Activated naive CD8-positive, alpha-beta T cell treated with anti-CD3 and anti-CD28 coated beads, Interleukin-2, amount 50 U/mL, for 24 hours (primary cell): ENCODE results near the gene OR6T1.

Source experiments
- ATAC-seq: fragments of 150-1000 bp; cut with Tn5 transposase; one replicate; pipeline ENCODE4 v1.10.0; 2021
- DNase-seq: peaks from one replicate; pipeline ENCODE4 v3.0.0; 2021
- H3K27ac Mint-ChIP-seq: one replicate; pipeline ENCODE4 v1.8.0; 2021; ENCODE audit warnings: mild to moderate bottlenecking, mixed read lengths
- H3K27me3 Mint-ChIP-seq: one replicate; pipeline ENCODE4 v1.8.0; 2021; ENCODE audit warnings: mixed read lengths
- H3K36me3 Mint-ChIP-seq: one replicate; pipeline ENCODE4 v1.8.0; 2021; ENCODE audit warnings: low read depth, mixed read lengths
- H3K4me1 Mint-ChIP-seq: one replicate; pipeline ENCODE4 v1.8.0; 2021; ENCODE audit warnings: mixed read lengths
- H3K4me3 Mint-ChIP-seq: one replicate; pipeline ENCODE4 v1.8.0; 2021; ENCODE audit warnings: mild to moderate bottlenecking, moderate library complexity, mixed read lengths
- H3K9me3 Mint-ChIP-seq: one replicate; pipeline ENCODE4 v1.8.0; 2021; ENCODE audit warnings: mixed read lengths

Gene OR6T1, protein sequence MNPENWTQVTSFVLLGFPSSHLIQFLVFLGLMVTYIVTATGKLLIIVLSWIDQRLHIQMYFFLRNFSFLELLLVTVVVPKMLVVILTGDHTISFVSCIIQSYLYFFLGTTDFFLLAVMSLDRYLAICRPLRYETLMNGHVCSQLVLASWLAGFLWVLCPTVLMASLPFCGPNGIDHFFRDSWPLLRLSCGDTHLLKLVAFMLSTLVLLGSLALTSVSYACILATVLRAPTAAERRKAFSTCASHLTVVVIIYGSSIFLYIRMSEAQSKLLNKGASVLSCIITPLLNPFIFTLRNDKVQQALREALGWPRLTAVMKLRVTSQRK

DNA sequence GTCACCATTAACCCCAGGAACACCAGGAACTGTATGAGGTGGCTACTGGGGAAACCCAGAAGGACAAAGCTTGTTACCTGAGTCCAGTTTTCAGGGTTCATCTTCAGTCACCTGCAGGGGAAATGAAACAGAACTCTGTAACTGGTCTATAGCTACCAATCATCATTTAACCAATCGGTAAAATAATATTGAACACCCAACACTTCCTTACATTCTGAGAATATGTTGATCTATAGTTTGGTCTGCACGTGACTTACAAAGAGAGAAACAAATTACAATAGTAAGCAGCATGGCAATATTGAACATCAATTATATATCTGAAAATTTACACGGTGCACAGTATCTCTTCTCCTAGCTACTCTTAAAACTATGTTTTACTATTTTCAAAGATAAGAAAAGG, at the start of gene OR6T1:
Gene OR6T1, minus strand, starts transcription at position 101 of the 400 bp plus-strand sequence. Its CDS starts 0 bp downstream, at position 101.
- ATAC-seq (no peak), DNase-seq (no peak)
- Mint-ChIP-seq H3K27me3 (peaks cover 10% of the 10 kb centered on the region), H3K36me3 (no peaks in the 10 kb centered on the region), H3K9me3 (no peaks in the 10 kb centered on the region), H3K27ac (no peak within 1 kb of the TSS), H3K4me1 (no peaks in the 10 kb centered on the region), H3K4me3 (no peak within 1 kb of the TSS)

DNA sequence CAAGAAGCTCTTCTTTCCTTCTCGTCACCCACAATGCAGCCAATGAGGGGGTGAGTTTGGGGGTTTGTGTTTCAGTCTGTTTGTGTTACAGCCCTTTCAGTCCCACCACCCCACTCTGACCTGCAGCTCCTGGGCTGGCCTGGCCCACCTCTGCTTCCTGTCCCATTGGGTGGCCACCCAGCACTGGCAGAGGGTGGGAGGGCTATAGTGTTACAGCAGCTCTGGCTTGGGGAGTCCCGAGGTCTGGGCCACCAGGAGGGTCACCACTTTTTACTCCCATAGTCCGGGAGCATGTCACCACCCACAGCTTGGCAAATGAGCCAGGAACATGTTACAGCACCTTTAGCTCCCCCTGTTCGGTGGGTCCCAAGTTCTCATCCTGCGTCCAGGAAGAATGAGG, 35.7 kb upstream of the OR6T1 start:
- H3K27ac Mint-ChIP-seq = no peak overlapping the region
- ATAC-seq (no peak), DNase-seq (no peak)
- no peaks in the 10 kb centered on the region for H3K9me3 Mint-ChIP-seq
- H3K4me1 Mint-ChIP-seq = no peaks in the 10 kb centered on the region
- H3K36me3 Mint-ChIP-seq = no peaks in the 10 kb centered on the region
- no peak overlapping the region for H3K4me3 Mint-ChIP-seq
- no peaks in the 10 kb centered on the region for H3K27me3 Mint-ChIP-seq

DNA sequence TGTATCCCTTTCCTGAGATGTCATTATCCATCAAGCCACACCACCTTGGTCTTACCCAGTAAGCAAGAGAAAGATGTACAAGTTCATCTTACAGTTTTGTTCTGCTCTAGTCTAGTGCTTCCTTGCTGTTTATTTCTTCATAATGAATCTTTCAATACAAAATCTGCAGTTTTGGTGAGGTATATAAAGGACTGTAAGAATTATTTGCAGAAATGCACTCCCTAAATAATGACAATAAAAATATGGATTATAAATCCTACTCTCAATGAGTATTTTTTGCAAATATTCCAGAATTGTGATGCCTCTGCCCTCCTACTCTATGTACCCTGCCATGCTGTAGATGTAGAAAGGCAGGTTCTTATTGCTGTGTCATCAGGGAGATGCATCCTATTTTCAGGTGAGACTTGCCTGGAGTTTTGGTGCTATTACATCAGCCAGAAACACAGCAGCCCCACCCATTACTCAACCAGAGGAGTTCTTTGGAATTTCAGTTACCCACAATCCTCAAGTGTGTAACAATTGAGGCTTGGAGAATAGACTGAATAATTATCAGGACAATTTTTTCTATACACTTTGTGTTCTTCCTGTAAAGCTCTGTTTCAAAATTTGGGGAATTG, 34.2 kb upstream of the OR6T1 start, which contains the start of gene OR10S1:
Gene OR10S1, minus strand, starts transcription at position 51 of the 617 bp plus-strand sequence. CDS start 117 bp downstream, outside the sequence.
- ATAC-seq = no peak
- H3K9me3 Mint-ChIP-seq = no peaks in the 10 kb centered on the region
- no peaks in the 10 kb centered on the region for H3K27me3 Mint-ChIP-seq
- no peak within 1 kb of the TSS for H3K4me3 Mint-ChIP-seq
- no peaks in the 10 kb centered on the region for H3K36me3 Mint-ChIP-seq
- no peaks in the 10 kb centered on the region for H3K4me1 Mint-ChIP-seq
- DNase-seq = no peak
- H3K27ac Mint-ChIP-seq = no peak within 1 kb of the TSS

DNA sequence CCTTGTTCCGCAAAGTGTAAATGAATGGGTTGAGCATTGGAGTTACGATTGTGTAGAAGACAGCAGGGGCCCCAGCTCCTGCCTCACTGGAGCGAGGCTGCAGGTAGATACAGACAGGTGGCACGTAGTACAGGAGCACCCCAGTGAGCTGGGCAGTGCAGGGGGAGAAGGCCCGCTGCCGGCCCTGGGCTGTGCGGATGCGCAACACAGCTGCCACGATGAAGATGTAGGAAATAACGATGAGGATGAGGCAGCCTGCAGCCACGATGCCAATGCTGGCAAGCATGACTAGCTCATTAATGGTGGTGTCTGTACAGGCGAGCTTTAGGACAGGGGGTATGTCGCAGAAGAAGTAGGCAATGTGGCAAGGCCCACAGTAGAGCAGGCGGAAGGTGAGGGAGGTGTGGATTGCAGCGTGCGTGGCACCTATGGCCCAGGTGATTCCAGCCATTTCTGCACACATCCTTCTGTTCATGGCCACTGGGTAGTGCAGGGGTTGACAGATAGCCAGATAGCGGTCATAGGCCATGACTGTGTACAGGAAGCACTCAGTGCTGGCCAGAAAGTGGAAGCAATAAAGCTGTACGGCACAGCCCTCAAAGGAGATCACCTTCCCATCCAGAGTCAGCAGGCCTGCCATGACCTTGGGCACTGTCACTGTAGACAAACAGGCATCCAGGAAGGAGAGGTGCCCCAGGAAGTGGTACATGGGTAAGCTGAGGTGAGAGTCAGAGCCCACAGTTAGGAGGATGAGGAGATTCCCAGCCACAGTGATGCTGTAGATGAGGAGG, 33.3 kb upstream of the OR6T1 start:
- Mint-ChIP-seq H3K27me3 (no peaks in the 10 kb centered on the region), H3K36me3 (no peaks in the 10 kb centered on the region), H3K4me1 (no peaks in the 10 kb centered on the region), H3K27ac (no peak overlapping the region), H3K4me3 (no peak overlapping the region), H3K9me3 (no peaks in the 10 kb centered on the region)
- no peak for DNase-seq
- no peak for ATAC-seq

DNA sequence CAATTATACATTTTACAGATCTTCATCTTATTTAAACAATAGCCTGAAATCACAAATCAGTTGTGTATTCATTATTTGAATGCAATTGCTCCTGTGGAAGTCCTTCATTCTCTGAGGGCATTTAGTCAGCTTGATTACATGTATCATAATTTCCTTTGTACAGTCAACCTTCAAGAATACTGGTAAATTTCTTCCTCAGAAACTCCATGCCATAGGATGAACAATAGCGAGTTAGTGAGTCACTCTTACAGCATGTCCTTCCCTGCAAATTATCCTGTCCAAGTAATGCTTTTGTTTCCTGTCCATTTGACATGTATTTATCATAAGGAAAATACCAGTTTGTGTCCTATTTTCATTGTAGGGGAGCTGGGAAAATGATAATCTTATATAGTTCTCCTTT, 30.2 kb upstream of the OR6T1 start:
- Mint-ChIP-seq H3K4me3 (no peak overlapping the region), H3K36me3 (no peaks in the 10 kb centered on the region), H3K4me1 (no peaks in the 10 kb centered on the region), H3K9me3 (no peaks in the 10 kb centered on the region), H3K27me3 (no peaks in the 10 kb centered on the region), H3K27ac (no peak overlapping the region)
- no peak for DNase-seq
- ATAC-seq = no peak

DNA sequence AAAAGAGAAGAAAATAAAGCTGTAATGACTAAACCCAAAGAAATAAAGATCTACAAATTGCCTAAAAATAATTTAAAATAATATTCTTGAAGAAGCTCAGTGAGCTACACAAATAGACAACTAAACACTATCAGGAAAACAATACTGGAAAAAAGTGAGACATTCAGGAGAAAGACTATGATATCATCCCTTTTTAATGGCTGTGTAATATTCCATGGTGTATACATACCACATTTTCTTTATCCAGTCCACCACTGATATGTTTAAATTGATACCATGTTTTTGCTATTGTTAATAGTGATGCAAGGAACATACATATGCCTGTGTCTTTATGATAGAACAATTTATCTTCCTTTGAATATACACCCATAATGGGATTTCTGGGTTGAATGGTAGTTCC, 13.1 kb upstream of the OR6T1 start:
- ATAC-seq (no peak), DNase-seq (no peak)
- no peak overlapping the region for H3K4me3 Mint-ChIP-seq
- peaks cover 17% of the 10 kb centered on the region for H3K9me3 Mint-ChIP-seq
- no peaks in the 10 kb centered on the region for H3K4me1 Mint-ChIP-seq
- no peak overlapping the region for H3K27ac Mint-ChIP-seq
- peaks cover 2% of the 10 kb centered on the region for H3K27me3 Mint-ChIP-seq
- no peaks in the 10 kb centered on the region for H3K36me3 Mint-ChIP-seq

DNA sequence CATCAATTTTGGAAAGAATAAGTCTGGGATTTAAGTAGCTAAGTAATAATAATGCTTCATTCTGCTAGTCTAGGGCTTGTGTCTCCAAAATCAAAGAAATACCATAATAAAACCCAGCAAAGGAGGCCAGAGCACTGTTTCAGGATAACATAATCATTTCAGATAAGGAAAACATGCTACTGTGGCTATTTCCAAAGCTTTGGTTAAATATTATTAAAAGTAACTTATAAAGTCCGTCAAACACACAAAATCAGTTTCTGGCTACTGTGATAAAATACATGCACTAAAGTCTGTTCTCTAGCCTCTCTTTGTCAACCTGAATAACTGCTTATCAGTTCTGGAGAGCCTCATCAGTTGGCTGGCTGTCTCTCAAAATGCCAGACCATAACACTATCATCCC, 1.5 kb upstream of the OR6T1 start:
- H3K4me3 Mint-ChIP-seq = no peak overlapping the region
- ATAC-seq = no peak
- peaks cover 10% of the 10 kb centered on the region for H3K27me3 Mint-ChIP-seq
- no peak overlapping the region for H3K27ac Mint-ChIP-seq
- no peaks in the 10 kb centered on the region for H3K9me3 Mint-ChIP-seq
- H3K36me3 Mint-ChIP-seq = no peaks in the 10 kb centered on the region
- H3K4me1 Mint-ChIP-seq = no peaks in the 10 kb centered on the region
- no peak for DNase-seq

DNA sequence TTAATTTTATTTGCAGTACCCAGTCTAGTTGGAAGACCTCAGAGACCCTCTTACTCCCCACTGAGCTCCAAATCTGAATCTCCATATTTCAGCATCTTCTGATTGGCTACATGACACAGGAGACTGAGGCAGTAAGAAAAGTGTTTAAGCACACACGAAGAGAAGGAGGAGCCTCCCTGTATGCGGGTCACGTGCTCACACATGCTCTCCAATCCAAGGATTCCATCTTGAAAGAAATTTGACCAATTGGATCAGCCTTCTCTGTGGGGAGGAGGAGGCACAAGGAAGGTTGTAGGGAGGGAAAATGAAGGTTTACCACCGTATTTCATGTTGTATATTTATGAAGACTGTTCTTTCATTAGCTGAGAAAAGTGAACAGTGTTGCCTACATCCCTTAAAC, 1.2 kb downstream of the OR6T1 start:
- no peaks in the 10 kb centered on the region for H3K4me1 Mint-ChIP-seq
- H3K27me3 Mint-ChIP-seq = peaks cover 8% of the 10 kb centered on the region
- no peaks in the 10 kb centered on the region for H3K36me3 Mint-ChIP-seq
- no peak overlapping the region for H3K4me3 Mint-ChIP-seq
- H3K9me3 Mint-ChIP-seq = no peaks in the 10 kb centered on the region
- DNase-seq (no peak), ATAC-seq (no peak)
- no peak overlapping the region for H3K27ac Mint-ChIP-seq

DNA sequence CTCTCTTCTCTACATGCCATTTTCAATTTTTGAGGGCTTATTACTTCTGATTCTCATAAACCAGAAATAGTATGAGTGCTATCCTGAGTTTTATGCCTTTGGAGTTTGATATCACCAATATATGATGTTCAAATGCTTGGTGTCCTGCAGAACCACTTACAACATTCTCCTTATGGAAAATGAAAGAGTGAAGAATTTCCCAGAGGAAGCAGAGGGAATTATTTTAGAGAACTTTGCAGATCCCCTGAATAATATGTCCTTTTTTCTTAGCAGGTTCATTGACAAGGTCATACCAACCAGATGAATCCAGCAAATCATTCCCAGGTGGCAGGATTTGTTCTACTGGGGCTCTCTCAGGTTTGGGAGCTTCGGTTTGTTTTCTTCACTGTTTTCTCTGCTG, 4.3 kb downstream of the OR6T1 start, which contains the start of gene OR4D5:
Gene OR4D5, plus strand, starts transcription at position 301 of the 400 bp plus-strand sequence. Its CDS starts 0 bp downstream, at position 301.
- DNase-seq (no peak), ATAC-seq (no peak)
- peaks cover 2% of the 10 kb centered on the region for H3K27me3 Mint-ChIP-seq
- H3K36me3 Mint-ChIP-seq = no peaks in the 10 kb centered on the region
- H3K9me3 Mint-ChIP-seq = no peaks in the 10 kb centered on the region
- H3K4me3 Mint-ChIP-seq = no peak within 1 kb of the TSS
- no peaks in the 10 kb centered on the region for H3K4me1 Mint-ChIP-seq
- no peak within 1 kb of the TSS for H3K27ac Mint-ChIP-seq

DNA sequence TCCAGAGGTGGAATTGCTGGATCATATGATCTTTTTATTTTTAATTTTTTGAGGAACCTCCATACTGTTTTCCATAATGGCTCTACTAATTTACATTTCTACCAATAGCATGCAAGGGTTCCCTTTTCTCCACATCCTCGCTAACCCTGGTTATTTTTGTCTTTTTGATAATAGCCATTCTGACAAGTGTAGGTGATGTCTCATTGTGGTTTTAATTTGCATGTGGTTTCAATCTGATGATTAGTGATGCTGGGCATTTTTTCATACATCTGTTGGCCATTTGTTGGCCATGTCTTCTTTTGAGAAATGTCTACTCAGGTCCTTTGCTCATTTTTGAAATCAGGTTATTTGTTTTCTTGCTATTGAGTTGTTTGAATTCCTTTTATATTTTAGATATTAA, 19.6 kb downstream of the OR6T1 start:
- no peak overlapping the region for H3K27ac Mint-ChIP-seq
- DNase-seq (no peak), ATAC-seq (no peak)
- H3K4me3 Mint-ChIP-seq = no peak overlapping the region
- H3K36me3 Mint-ChIP-seq = no peaks in the 10 kb centered on the region
- H3K4me1 Mint-ChIP-seq = no peaks in the 10 kb centered on the region
- no peaks in the 10 kb centered on the region for H3K27me3 Mint-ChIP-seq
- H3K9me3 Mint-ChIP-seq = no peaks in the 10 kb centered on the region

DNA sequence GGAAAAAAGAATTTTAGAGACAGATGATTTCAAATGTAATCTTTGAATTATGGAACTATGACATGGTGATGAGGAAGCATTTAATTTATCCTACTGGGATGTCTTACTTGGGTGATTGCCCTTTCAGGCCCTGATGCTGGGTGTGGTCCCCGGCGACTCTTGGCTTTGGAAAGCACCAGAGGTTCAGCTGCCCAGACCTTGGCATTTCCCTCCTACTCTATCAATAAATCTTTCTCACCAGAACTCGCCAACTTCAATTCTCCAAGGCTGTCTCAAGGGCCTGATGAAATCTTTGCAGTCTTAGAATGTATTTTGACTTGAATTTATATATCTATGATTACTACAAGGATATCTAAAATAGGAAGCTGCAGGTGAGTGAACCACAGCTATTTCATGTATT, 22.7 kb downstream of the OR6T1 start:
- H3K27ac Mint-ChIP-seq = no peak overlapping the region
- H3K36me3 Mint-ChIP-seq = no peaks in the 10 kb centered on the region
- H3K27me3 Mint-ChIP-seq = no peaks in the 10 kb centered on the region
- no peaks in the 10 kb centered on the region for H3K9me3 Mint-ChIP-seq
- DNase-seq (no peak), ATAC-seq (no peak)
- no peak overlapping the region for H3K4me3 Mint-ChIP-seq
- H3K4me1 Mint-ChIP-seq = no peaks in the 10 kb centered on the region

DNA sequence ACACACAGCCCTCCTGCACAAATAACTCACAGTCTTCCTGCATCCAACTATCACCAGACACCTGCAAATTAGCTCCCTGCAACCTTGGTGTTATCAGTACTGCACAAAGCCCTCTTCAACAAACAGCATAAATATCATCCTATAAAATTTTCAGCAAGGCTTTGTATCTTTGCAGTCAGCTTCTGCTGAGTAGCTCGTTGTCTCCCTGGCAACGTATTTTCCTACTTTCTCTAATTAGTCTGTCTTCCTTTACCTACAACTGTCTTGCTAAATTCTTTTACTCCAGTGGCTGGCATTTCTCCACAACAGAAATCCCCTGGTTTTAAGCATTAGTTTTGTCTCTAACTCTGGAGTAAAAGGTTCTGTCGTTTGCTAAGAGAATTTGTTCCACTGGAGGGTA, 37.8 kb downstream of the OR6T1 start:
- DNase-seq (no peak), ATAC-seq (no peak)
- H3K4me3 Mint-ChIP-seq = no peak overlapping the region

DNA sequence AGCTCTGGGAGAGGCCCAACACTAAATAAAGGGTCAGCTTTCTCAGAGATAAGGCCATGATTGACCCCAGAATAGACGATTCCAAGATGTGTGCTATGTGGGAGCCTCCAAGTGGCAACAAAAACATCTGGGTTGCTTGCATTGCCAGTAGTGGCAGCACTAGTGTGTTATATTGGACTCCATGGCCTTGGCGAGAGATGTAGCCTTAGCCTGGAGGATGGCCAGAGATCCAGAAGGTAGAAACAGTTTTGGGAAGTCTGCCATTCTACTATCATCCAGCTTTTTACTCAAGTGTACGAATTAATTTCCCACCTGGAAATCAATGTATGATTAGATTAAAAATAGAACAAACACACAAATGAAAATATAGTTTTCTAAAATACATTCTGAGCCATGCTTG, 38.7 kb downstream of the OR6T1 start:
- Mint-ChIP-seq H3K27ac (no peak overlapping the region), H3K36me3 (no peaks in the 10 kb centered on the region), H3K4me3 (no peak overlapping the region), H3K27me3 (peaks cover 2% of the 10 kb centered on the region), H3K9me3 (no peaks in the 10 kb centered on the region), H3K4me1 (no peaks in the 10 kb centered on the region)
- ATAC-seq (no peak), DNase-seq (no peak)

More for the DNA sequence above, 37.8 kb downstream of the OR6T1 start:
- Mint-ChIP-seq H3K36me3 (no peaks in the 10 kb centered on the region), H3K27ac (no peak overlapping the region), H3K4me1 (no peaks in the 10 kb centered on the region), H3K9me3 (no peaks in the 10 kb centered on the region), H3K27me3 (peaks cover 2% of the 10 kb centered on the region)

DNA sequence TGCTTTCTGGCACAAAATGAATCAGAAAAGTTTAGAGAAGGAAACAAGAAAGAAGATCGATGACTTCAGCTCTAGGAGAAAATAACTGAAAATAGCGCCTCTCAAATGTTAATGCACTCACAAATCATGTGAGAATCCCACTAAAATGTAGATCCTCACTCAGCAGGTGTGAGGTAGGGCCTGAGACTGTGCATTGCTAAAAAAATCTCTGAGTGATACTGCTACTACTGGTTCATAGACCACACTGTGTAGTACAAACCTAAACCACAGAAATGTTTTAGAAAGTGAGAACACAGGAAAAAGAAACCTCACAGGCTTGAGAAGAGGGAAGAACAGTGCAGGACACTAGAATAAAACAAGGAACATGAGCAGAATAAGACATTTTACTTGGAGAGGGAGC, 39.7 kb downstream of the OR6T1 start:
- H3K4me1 Mint-ChIP-seq = no peaks in the 10 kb centered on the region
- no peak overlapping the region for H3K4me3 Mint-ChIP-seq
- no peak overlapping the region for H3K27ac Mint-ChIP-seq
- H3K27me3 Mint-ChIP-seq = peaks cover 2% of the 10 kb centered on the region
- no peaks in the 10 kb centered on the region for H3K9me3 Mint-ChIP-seq
- DNase-seq = no peak
- no peak for ATAC-seq
- H3K36me3 Mint-ChIP-seq = no peaks in the 10 kb centered on the region

DNA sequence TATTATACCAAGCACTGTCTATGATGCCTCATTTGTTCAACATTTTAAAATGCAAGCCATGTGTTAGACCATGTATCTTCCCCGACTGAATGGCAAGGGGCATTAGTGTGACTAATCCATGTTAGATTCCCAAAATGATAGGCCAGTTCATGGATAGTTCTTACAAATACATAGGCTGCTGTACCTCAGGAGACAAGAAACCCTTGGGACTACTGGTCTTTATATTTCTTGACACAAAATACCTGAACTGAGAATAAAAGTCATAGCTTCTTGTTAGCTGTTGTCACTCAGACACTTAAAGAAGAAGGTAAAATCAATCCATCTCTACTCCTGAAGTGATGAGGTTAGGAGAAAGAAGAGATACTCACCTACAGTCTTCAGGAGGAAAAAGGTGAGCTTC, 41.8 kb downstream of the OR6T1 start, which contains the start of gene OR8D4:
Gene OR8D4, plus strand, starts transcription at position 301 of the 400 bp plus-strand sequence. CDS start 4,265 bp downstream, outside the sequence.
- DNase-seq (no peak), ATAC-seq (no peak)
- Mint-ChIP-seq H3K36me3 (no peaks in the 10 kb centered on the region), H3K27ac (no peak within 1 kb of the TSS), H3K27me3 (no peaks in the 10 kb centered on the region), H3K9me3 (no peaks in the 10 kb centered on the region), H3K4me1 (no peaks in the 10 kb centered on the region), H3K4me3 (no peak within 1 kb of the TSS)
